ENCODE data around the gene AP3B2. TPM values are rescaled to one million over a fixed set of nuclear protein-coding genes. Genes with fewer than 3 reads are reported as not detected.

AP3B2 gene
- total and polyA plus RNA-seq, 8 donors: 1.6 to 19.1 (median 3.2) TPM

DNA sequence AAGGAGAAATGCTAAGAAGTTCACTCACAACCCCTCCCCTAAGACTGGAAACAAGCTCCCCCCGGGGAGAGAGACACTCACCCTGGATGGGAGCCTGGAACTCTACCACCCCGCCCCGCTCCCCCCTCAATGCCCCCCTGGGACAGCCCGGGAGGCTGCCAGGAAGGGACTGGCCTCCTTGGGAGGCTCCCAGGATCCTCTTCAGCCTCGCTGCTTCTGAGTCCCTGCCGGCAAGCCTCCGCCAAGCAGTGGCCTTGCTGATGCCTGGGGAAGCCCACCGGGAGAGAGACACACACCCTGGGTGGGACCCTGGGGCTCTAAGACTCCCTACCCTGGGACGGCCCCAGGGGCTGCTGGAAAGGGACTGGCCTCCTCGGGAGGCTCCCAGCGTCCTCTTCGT is 95.9 kb downstream of the AP3B2 start:
- TF ChIP-seq, protein P1, sequence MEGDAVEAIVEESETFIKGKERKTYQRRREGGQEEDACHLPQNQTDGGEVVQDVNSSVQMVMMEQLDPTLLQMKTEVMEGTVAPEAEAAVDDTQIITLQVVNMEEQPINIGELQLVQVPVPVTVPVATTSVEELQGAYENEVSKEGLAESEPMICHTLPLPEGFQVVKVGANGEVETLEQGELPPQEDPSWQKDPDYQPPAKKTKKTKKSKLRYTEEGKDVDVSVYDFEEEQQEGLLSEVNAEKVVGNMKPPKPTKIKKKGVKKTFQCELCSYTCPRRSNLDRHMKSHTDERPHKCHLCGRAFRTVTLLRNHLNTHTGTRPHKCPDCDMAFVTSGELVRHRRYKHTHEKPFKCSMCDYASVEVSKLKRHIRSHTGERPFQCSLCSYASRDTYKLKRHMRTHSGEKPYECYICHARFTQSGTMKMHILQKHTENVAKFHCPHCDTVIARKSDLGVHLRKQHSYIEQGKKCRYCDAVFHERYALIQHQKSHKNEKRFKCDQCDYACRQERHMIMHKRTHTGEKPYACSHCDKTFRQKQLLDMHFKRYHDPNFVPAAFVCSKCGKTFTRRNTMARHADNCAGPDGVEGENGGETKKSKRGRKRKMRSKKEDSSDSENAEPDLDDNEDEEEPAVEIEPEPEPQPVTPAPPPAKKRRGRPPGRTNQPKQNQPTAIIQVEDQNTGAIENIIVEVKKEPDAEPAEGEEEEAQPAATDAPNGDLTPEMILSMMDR (IDR thresholded peaks at IDR 0.05): no peak
- no peak overlapping the region for H3K27ac ChIP-seq
- H3K4me3 ChIP-seq: no peak overlapping the region
- DNase-seq (peak in 2 of 6 donors; percentile 18 to 37), FAIRE-seq (no peak), ATAC-seq (no peak)
- H3K36me3 ChIP-seq: no peaks in the 10 kb centered on the region
- WGBS, 2 donors: 69 to 74% methylated on average over 11 to 12 of the region's 12 CpGs
- H3K27me3 ChIP-seq: no peaks in the 10 kb centered on the region
- no peaks in the 10 kb centered on the region for H3K4me1 ChIP-seq
- intact Hi-C loops (cut with DNase I): no loop called here
- no peaks in the 10 kb centered on the region for H3K9me3 ChIP-seq

DNA sequence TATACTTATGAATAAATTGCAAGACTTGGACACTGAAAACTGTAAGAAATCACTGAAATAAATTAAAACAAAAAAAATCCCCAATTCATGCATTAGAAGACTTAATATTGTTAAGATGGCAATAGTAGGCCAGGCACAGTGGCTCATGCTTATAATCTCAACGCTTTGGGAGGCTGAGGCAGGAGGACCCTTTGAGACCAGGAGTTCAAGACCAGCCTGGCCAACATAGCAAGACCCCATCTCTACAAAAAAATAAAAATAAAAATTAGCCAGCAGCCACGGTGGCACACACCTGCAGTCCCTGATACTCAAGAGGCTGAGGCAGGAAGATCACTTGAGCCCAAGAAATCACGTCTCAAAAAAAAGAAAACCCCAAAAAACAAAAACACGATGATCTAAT is 98.3 kb downstream of the AP3B2 start:
- TF ChIP-seq, protein P1 (IDR thresholded peaks at IDR 0.05): no peak
- no peak overlapping the region for H3K27ac ChIP-seq
- H3K4me3 ChIP-seq: no peak overlapping the region
- no peaks in the 10 kb centered on the region for H3K36me3 ChIP-seq
- H3K27me3 ChIP-seq: no peaks in the 10 kb centered on the region
- no peak for DNase-seq
- H3K9me3 ChIP-seq: no peaks in the 10 kb centered on the region
- no peaks in the 10 kb centered on the region for H3K4me1 ChIP-seq
- FAIRE-seq: no peak
- WGBS, 2 donors: 83 to 89% methylated on average over 4 of the region's 4 CpGs
- no peak for ATAC-seq
- intact Hi-C loops (cut with DNase I): no loop called here

Other genes starting within 250 kb of the AP3B2 start
- gene RPS17, start 169.4 kb downstream of the AP3B2 start, total RNA-seq: 1,000 to 10,000 TPM in 3 of 6 donors, 100 to 1,000 TPM in 3; 751 to 1,395 (median 1,053) TPM
- 1,000 to 10,000 TPM; 2,122 to 2,243 TPM for gene RPS17, start 169.4 kb downstream of the AP3B2 start, polyA plus RNA-seq
- gene CPEB1, start 62.5 kb downstream of the AP3B2 start, total RNA-seq: 1 to 10 TPM in 3 of 6 donors, under 1 TPM in 3; 0.42 to 1.6 (median 1.1) TPM
- gene CPEB1, start 62.5 kb downstream of the AP3B2 start, polyA plus RNA-seq: 1 to 10 TPM in 1 of 2 donors, under 1 TPM in 1; 0.68 to 2.9 TPM
- under 1 TPM in 2 of 6 donors, not detected in 4; 0.04 to 0.09 TPM for gene FSD2, start 96.2 kb upstream of the AP3B2 start, total RNA-seq
- under 1 TPM; 0.04 to 0.07 TPM for gene FSD2, start 96.2 kb upstream of the AP3B2 start, polyA plus RNA-seq
- gene WHAMM, start 99.8 kb upstream of the AP3B2 start, total RNA-seq: 1 to 10 TPM; 3.7 to 6.1 (median 4.6) TPM
- gene WHAMM, start 99.8 kb upstream of the AP3B2 start, polyA plus RNA-seq: 1 to 10 TPM; 4.0 to 4.2 TPM
- 100 to 1,000 TPM in 5 of 6 donors, 10 to 100 TPM in 1; 82.1 to 180 (median 147) TPM for gene HOMER2, start 242.8 kb upstream of the AP3B2 start, total RNA-seq
- 10 to 100 TPM; 76.8 to 92.2 TPM for gene HOMER2, start 242.8 kb upstream of the AP3B2 start, polyA plus RNA-seq

Data from pancreas (tissue), 10 donors.